ENCODE results near the gene FBXO11. TPM values are rescaled to one million over a fixed set of nuclear protein-coding genes. Genes with fewer than 3 reads are reported as not detected.

The FBXO11 gene
- total and polyA plus RNA-seq, 2 of the 4 experiments (the other 2 are of a cell fraction): 27.1 to 29.6 TPM

DNA sequence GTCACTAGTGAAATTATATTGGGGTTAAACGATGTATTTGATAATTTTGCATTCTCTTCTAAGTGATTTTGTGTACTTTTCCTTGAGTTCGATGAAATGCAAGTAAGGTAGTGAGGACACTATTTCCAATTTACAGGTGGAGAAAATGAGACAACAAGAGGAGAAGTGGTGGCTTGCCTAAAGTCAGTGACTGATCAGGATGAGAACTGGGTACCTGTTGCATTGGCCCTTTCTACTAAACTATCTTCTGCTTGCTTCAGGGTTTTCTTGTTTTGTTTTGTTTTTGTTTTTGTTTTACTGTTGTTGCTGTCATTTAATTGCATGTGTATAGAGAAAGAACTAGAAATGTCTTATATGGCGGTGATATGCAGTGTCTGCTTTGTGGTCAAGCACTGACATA is 31.4 kb upstream of the FBXO11 start:
- H3K4ac ChIP-seq (ENCODE audit: low read depth, low read length): no peak overlapping the region
- no peak overlapping the region for H3K4me2 ChIP-seq (ENCODE audit: low read depth, low read length)
- no peak overlapping the region for H2BK5ac ChIP-seq (ENCODE audit: low read depth, low read length, poor library complexity, severe bottlenecking)
- ATAC-seq (ENCODE audit: low read depth) (no peak), DNase-seq (no peak)
- POLR2A ChIA-PET (ENCODE audit: unreplicated experiment): no interaction called here
- H3K9me3 ChIP-seq (ENCODE audit: control insufficient read depth, insufficient read depth, low read length): no peaks in the 10 kb centered on the region
- no peaks in the 10 kb centered on the region for H3K9me1 ChIP-seq (ENCODE audit: insufficient read depth, low read length)
- no peak overlapping the region for H3K9ac ChIP-seq (ENCODE audit: low read depth, low read length)
- H4K8ac ChIP-seq (ENCODE audit: low read depth in 2 of 2, low read length in 2 of 2): no peak overlapping the region
- no peaks in the 10 kb centered on the region for H3K36me3 ChIP-seq (ENCODE audit: control insufficient read depth, insufficient read depth, low read length)
- CTCF ChIA-PET: no interaction called here
- no peak overlapping the region for H3K23ac ChIP-seq (ENCODE audit: low read depth, low read length)
- no peak overlapping the region for H3K56ac ChIP-seq (ENCODE audit: extremely low read depth, insufficient read depth, low read length)
- intact Hi-C loops (cut with micrococcal nuclease): no loop called here
- H3K27me3 ChIP-seq (ENCODE audit: control insufficient read depth, insufficient read depth, low read length): no peaks in the 10 kb centered on the region
- dilution Hi-C loops (cut with HindIII; ENCODE audit: low sequenced_read_pairs, unreplicated experiment): no loop called here
- no peak overlapping the region for H4K91ac ChIP-seq (ENCODE audit: insufficient read depth, low read depth, low read length)
- no peak overlapping the region for H2AK5ac ChIP-seq (ENCODE audit: low read depth, low read length)
- no peaks in the 10 kb centered on the region for H3K4me1 ChIP-seq (ENCODE audit: control insufficient read depth, insufficient read depth, low read length)
- no peak overlapping the region for H3K4me3 ChIP-seq (ENCODE audit: insufficient read depth, low read depth, low read length)
- H2BK20ac ChIP-seq (ENCODE audit: low read depth, low read length): no peak overlapping the region
- no peak overlapping the region for H3K14ac ChIP-seq (replicated peaks; ENCODE audit: low read depth, low read length)
- WGBS, 2 experiments (ENCODE audit: extremely low coverage in 2 of 2, insufficient read length in 1 of 2): no CpG with 5 or more reads among the region's 3 CpGs
- no peak overlapping the region for H3K27ac ChIP-seq (ENCODE audit: insufficient read depth, low read length)
- no TSS peak for BruUV-seq (replicated peaks)
- TF ChIP-seq CHD1 (IDR thresholded peaks at IDR 0.05; ENCODE audit: low read depth, low read length): no peak
- no peak for TF ChIP-seq CEBPB (IDR thresholded peaks at IDR 0.05; ENCODE audit: low read depth, low read length)
- no peak for TF ChIP-seq MAFK (IDR thresholded peaks at IDR 0.05; ENCODE audit: low read depth, low read length)
- TF ChIP-seq NFE2L2 (IDR thresholded peaks at IDR 0.05; ENCODE audit: low read depth, low read length): no peak
- TF ChIP-seq, protein P1, sequence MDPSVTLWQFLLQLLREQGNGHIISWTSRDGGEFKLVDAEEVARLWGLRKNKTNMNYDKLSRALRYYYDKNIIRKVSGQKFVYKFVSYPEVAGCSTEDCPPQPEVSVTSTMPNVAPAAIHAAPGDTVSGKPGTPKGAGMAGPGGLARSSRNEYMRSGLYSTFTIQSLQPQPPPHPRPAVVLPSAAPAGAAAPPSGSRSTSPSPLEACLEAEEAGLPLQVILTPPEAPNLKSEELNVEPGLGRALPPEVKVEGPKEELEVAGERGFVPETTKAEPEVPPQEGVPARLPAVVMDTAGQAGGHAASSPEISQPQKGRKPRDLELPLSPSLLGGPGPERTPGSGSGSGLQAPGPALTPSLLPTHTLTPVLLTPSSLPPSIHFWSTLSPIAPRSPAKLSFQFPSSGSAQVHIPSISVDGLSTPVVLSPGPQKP (IDR thresholded peaks at IDR 0.05; ENCODE audit: borderline replicate concordance, low read depth, low read length): no peak
- no peak for TF ChIP-seq SMC3 (IDR thresholded peaks at IDR 0.05; ENCODE audit: low read depth, low read length)
- TF ChIP-seq FOS (IDR thresholded peaks at IDR 0.05; ENCODE audit: low read depth, low read length): no peak
- no peak for TF ChIP-seq RCOR1 (IDR thresholded peaks at IDR 0.05; ENCODE audit: insufficient replicate concordance, low read length)
- TF ChIP-seq POLR2A (IDR thresholded peaks at IDR 0.05; ENCODE audit: low read depth, low read length): no peak
- no peak for TF ChIP-seq BHLHE40 (IDR thresholded peaks at IDR 0.05; ENCODE audit: low read depth, low read length)
- TF ChIP-seq, protein P2, sequence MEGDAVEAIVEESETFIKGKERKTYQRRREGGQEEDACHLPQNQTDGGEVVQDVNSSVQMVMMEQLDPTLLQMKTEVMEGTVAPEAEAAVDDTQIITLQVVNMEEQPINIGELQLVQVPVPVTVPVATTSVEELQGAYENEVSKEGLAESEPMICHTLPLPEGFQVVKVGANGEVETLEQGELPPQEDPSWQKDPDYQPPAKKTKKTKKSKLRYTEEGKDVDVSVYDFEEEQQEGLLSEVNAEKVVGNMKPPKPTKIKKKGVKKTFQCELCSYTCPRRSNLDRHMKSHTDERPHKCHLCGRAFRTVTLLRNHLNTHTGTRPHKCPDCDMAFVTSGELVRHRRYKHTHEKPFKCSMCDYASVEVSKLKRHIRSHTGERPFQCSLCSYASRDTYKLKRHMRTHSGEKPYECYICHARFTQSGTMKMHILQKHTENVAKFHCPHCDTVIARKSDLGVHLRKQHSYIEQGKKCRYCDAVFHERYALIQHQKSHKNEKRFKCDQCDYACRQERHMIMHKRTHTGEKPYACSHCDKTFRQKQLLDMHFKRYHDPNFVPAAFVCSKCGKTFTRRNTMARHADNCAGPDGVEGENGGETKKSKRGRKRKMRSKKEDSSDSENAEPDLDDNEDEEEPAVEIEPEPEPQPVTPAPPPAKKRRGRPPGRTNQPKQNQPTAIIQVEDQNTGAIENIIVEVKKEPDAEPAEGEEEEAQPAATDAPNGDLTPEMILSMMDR (conservative IDR thresholded peaks at IDR 0.05; ENCODE audit: low read depth, low read length): no peak
- no peak for TF ChIP-seq RFX5 (IDR thresholded peaks at IDR 0.05; ENCODE audit: low read depth, low read length)
- no peak for TF ChIP-seq MAZ (IDR thresholded peaks at IDR 0.05; ENCODE audit: borderline replicate concordance, low read depth, low read length)
- TF ChIP-seq, protein P3, sequence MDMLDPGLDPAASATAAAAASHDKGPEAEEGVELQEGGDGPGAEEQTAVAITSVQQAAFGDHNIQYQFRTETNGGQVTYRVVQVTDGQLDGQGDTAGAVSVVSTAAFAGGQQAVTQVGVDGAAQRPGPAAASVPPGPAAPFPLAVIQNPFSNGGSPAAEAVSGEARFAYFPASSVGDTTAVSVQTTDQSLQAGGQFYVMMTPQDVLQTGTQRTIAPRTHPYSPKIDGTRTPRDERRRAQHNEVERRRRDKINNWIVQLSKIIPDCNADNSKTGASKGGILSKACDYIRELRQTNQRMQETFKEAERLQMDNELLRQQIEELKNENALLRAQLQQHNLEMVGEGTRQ (IDR thresholded peaks at IDR 0.05; ENCODE audit: low read depth, low read length): no peak
- no peak for TF ChIP-seq RAD21 (IDR thresholded peaks at IDR 0.05; ENCODE audit: low read length)
- H3K18ac ChIP-seq (ENCODE audit: low read depth, low read length): no peak overlapping the region
- in situ Hi-C loops (cut with MboI; ENCODE audit: low sequenced_read_pairs): no loop called here
- no peak overlapping the region for H4K5ac ChIP-seq (ENCODE audit: low read depth, low read length)
- no peaks in the 10 kb centered on the region for H3K79me1 ChIP-seq (ENCODE audit: low read depth in 1 of 2, low read length in 2 of 2)
- H2BK15ac ChIP-seq (ENCODE audit: low read depth, low read length): no peak overlapping the region
- H2AFZ ChIP-seq (replicated peaks; ENCODE audit: low read length, poor library complexity): no peak overlapping the region
- H4K20me1 ChIP-seq (ENCODE audit: insufficient read depth, low read length): no peaks in the 10 kb centered on the region
- no peak overlapping the region for H2BK120ac ChIP-seq (ENCODE audit: low read depth, low read length)
- H2AK9ac ChIP-seq (replicated peaks; ENCODE audit: low read depth, low read length, poor library complexity): no peak overlapping the region
